Measurements from ENCODE around the gene UNC79. TPM values are rescaled to one million over a fixed set of nuclear protein-coding genes. Genes with fewer than 3 reads are reported as not detected.

UNC79 gene
- total RNA-seq, 2 donors from 2014 or later = 0.19 to 0.31 TPM

- no peak for TF ChIP-seq CTCF (IDR thresholded peaks at IDR 0.05)
- no peaks in the 10 kb centered on the region for H3K27me3 ChIP-seq
Measured at GRCh38 chr14:93686268-93686667, 255.5 kb downstream of the UNC79 start.

GRCh38 chr14:93688239-93688666, 257.5 kb downstream of the UNC79 start:
- no peak overlapping the region for H3K4me3 ChIP-seq
- DNase-seq (ENCODE audit: low spot score) = no peak
- H3K4me1 ChIP-seq = no peaks in the 10 kb centered on the region
- no peaks in the 10 kb centered on the region for H3K9me3 ChIP-seq
- H3K27me3 ChIP-seq = no peaks in the 10 kb centered on the region
- no peak overlapping the region for H3K27ac ChIP-seq
- no peak for TF ChIP-seq CTCF (IDR thresholded peaks at IDR 0.05)
- no peaks in the 10 kb centered on the region for H3K36me3 ChIP-seq

More at GRCh38 chr14:93686268-93686667, 255.5 kb downstream of the UNC79 start:
- H3K4me3 ChIP-seq = no peak overlapping the region
- no peaks in the 10 kb centered on the region for H3K4me1 ChIP-seq
- no peak for DNase-seq (ENCODE audit: low spot score)
- no peak overlapping the region for H3K27ac ChIP-seq
- no peaks in the 10 kb centered on the region for H3K36me3 ChIP-seq
- no peaks in the 10 kb centered on the region for H3K9me3 ChIP-seq

GRCh38 chr14:93688820-93689219, 258.1 kb downstream of the UNC79 start:
- Histone ChIP-seq H3K9me3 (no peaks in the 10 kb centered on the region), H3K4me3 (no peak overlapping the region), H3K27ac (no peak overlapping the region), H3K4me1 (no peaks in the 10 kb centered on the region), H3K36me3 (no peaks in the 10 kb centered on the region), H3K27me3 (no peaks in the 10 kb centered on the region)
- TF ChIP-seq CTCF (IDR thresholded peaks at IDR 0.05) = no peak
- DNase-seq (ENCODE audit: low spot score) = no peak

GRCh38 chr14:93690146-93690545, 259.4 kb downstream of the UNC79 start:
- no peaks in the 10 kb centered on the region for H3K9me3 ChIP-seq
- TF ChIP-seq CTCF (IDR thresholded peaks at IDR 0.05) = no peak
- no peaks in the 10 kb centered on the region for H3K36me3 ChIP-seq
- no peak for DNase-seq (ENCODE audit: low spot score)
- no peaks in the 10 kb centered on the region for H3K4me1 ChIP-seq
- no peak overlapping the region for H3K4me3 ChIP-seq
- H3K27ac ChIP-seq = no peak overlapping the region
- H3K27me3 ChIP-seq = no peaks in the 10 kb centered on the region

- no peaks in the 10 kb centered on the region for H3K36me3 ChIP-seq
- H3K4me3 ChIP-seq = no peak overlapping the region
Measured at GRCh38 chr14:93691042-93691780, 260.5 kb downstream of the UNC79 start.

More at GRCh38 chr14:93691042-93691780, 260.5 kb downstream of the UNC79 start:
- no peaks in the 10 kb centered on the region for H3K27me3 ChIP-seq
- no peak for TF ChIP-seq CTCF (IDR thresholded peaks at IDR 0.05)
- H3K27ac ChIP-seq = no peak overlapping the region
- no peaks in the 10 kb centered on the region for H3K4me1 ChIP-seq
- DNase-seq (ENCODE audit: low spot score) = no peak
- H3K9me3 ChIP-seq = no peaks in the 10 kb centered on the region
